Measurements from ENCODE around the gene CLEC4C. TPM values are rescaled to one million over a fixed set of nuclear protein-coding genes. Genes with fewer than 3 reads are reported as not detected.
"Not testable (repeated sequence)": the region's sequence is repeated elsewhere in the genome, so short reads cannot be mapped to it uniquely, and the experiment has no call there.

Gene CLEC4C
- total RNA-seq: not detected in 2 replicates

- DNase-seq (ENCODE audit: low read depth): no peak
- TF ChIP-seq CTCF (IDR thresholded peaks at IDR 0.05; ENCODE audit: insufficient read depth, low read length, poor library complexity, severe bottlenecking): no peak
- Histone ChIP-seq H3K4me3 (ENCODE audit: low read depth, low read length) (no peak within 1 kb of the TSS), H3K27me3 (ENCODE audit: control insufficient read depth, insufficient read depth, low read length) (no peaks in the 10 kb centered on the region), H3K36me3 (ENCODE audit: control insufficient read depth, insufficient read depth, low read length) (no peaks in the 10 kb centered on the region)
Measured at GRCh38 chr12:7747246-7747645, at the start of gene CLEC4C. Gene CLEC4C (minus strand): TSS chr12:7747375. CDS start chr12:7747348, 27 bp downstream.

- Histone ChIP-seq H3K27me3 (ENCODE audit: control insufficient read depth, insufficient read depth, low read length) (no peaks in the 10 kb centered on the region), H3K36me3 (ENCODE audit: control insufficient read depth, insufficient read depth, low read length) (no peaks in the 10 kb centered on the region), H3K4me3 (ENCODE audit: low read depth, low read length) (no peak overlapping the region)
- DNase-seq (ENCODE audit: low read depth): no peak
- TF ChIP-seq CTCF (IDR thresholded peaks at IDR 0.05; ENCODE audit: insufficient read depth, low read length, poor library complexity, severe bottlenecking): no peak
Measured at GRCh38 chr12:7793211-7793610, 46.0 kb upstream of the CLEC4C start.

GRCh38 chr12:7788884-7789528, 41.8 kb upstream of the CLEC4C start, which contains the start of gene NANOG:
Gene NANOG (plus strand): TSS chr12:7789402. CDS start chr12:7789615, 213 bp downstream.
- not testable (repeated sequence) for H3K27me3 ChIP-seq (ENCODE audit: control insufficient read depth, insufficient read depth, low read length); H3K36me3 ChIP-seq (ENCODE audit: control insufficient read depth, insufficient read depth, low read length); DNase-seq (ENCODE audit: low read depth); H3K4me3 ChIP-seq (ENCODE audit: low read depth, low read length)

- Histone ChIP-seq H3K36me3 (ENCODE audit: control insufficient read depth, insufficient read depth, low read length) (no peaks in the 10 kb centered on the region), H3K4me3 (ENCODE audit: low read depth, low read length) (no peak overlapping the region), H3K27me3 (ENCODE audit: control insufficient read depth, insufficient read depth, low read length) (no peaks in the 10 kb centered on the region)
- no peak for DNase-seq (ENCODE audit: low read depth)
- TF ChIP-seq CTCF (IDR thresholded peaks at IDR 0.05; ENCODE audit: insufficient read depth, low read length, poor library complexity, severe bottlenecking): no peak
Measured at GRCh38 chr12:7788294-7788660, 41.1 kb upstream of the CLEC4C start.

- Histone ChIP-seq H3K36me3 (ENCODE audit: control insufficient read depth, insufficient read depth, low read length) (no peaks in the 10 kb centered on the region), H3K27me3 (ENCODE audit: control insufficient read depth, insufficient read depth, low read length) (no peaks in the 10 kb centered on the region), H3K4me3 (ENCODE audit: low read depth, low read length) (no peak overlapping the region)
- TF ChIP-seq CTCF (IDR thresholded peaks at IDR 0.05; ENCODE audit: insufficient read depth, low read length, poor library complexity, severe bottlenecking): no peak
- DNase-seq (ENCODE audit: low read depth): no peak
Measured at GRCh38 chr12:7787574-7788293, 40.6 kb upstream of the CLEC4C start.

- no peak for DNase-seq (ENCODE audit: low read depth)
- TF ChIP-seq CTCF (IDR thresholded peaks at IDR 0.05; ENCODE audit: insufficient read depth, low read length, poor library complexity, severe bottlenecking): no peak
- Histone ChIP-seq H3K4me3 (ENCODE audit: low read depth, low read length) (no peak overlapping the region), H3K36me3 (ENCODE audit: control insufficient read depth, insufficient read depth, low read length) (no peaks in the 10 kb centered on the region), H3K27me3 (ENCODE audit: control insufficient read depth, insufficient read depth, low read length) (no peaks in the 10 kb centered on the region)
Measured at GRCh38 chr12:7784701-7785100, 37.5 kb upstream of the CLEC4C start.

- not testable (repeated sequence) for H3K36me3 ChIP-seq (ENCODE audit: control insufficient read depth, insufficient read depth, low read length); H3K27me3 ChIP-seq (ENCODE audit: control insufficient read depth, insufficient read depth, low read length); H3K4me3 ChIP-seq (ENCODE audit: low read depth, low read length); DNase-seq (ENCODE audit: low read depth)
Measured at GRCh38 chr12:7783433-7783832, 36.3 kb upstream of the CLEC4C start.
